Endothelial cell of umbilical vein (primary cell): ENCODE data around the gene SLTM.

Experiments
- CTCF ChIP-seq, 2 donors: IDR thresholded peaks; 1 replicate in 1 of 2; 2 replicates in 1 of 2; pipeline ENCODE4 v1.5.1; 2011; ENCODE audit warnings: low read length in 2 of 2, mild to moderate bottlenecking in 2 of 2, moderate library complexity in 2 of 2, control low read depth in 1 of 2, inconsistent platforms in 1 of 2, low read depth in 1 of 2; ENCODE audit not compliant: insufficient read depth in 1 of 2; ENCODE audit errors: extremely low read depth in 1 of 2
- EZH2 ChIP-seq: IDR thresholded peaks from 2 replicates; pipeline ENCODE4 v1.6.1; 2012; ENCODE audit warnings: borderline replicate concordance, low read depth, mild to moderate bottlenecking, moderate library complexity, low read length, inconsistent platforms; ENCODE audit not compliant: severe bottlenecking
- FOS ChIP-seq: IDR thresholded peaks from 2 replicates; pipeline ENCODE4 v1.6.1; 2011; ENCODE audit warnings: mild to moderate bottlenecking, low read length, moderate library complexity, borderline replicate concordance; ENCODE audit not compliant: insufficient read depth
- MAX ChIP-seq: IDR thresholded peaks from 2 replicates; pipeline ENCODE4 v1.6.1; 2011; ENCODE audit not compliant: insufficient read depth, insufficient read length
- MYC ChIP-seq: IDR thresholded peaks from one replicate; pipeline ENCODE4 v1.6.1; 2011; ENCODE audit warnings: mild to moderate bottlenecking, low read depth, low read length
- POLR2A ChIP-seq: IDR thresholded peaks from 2 replicates; pipeline ENCODE4 v1.6.1; 2012; ENCODE audit warnings: low read depth, mild to moderate bottlenecking, control low read depth, low read length
- POLR2AphosphoS5 ChIP-seq: IDR thresholded peaks from 2 replicates; pipeline ENCODE4 v1.6.1; 2012; ENCODE audit warnings: low read depth, mild to moderate bottlenecking, control low read depth, low read length, moderate library complexity; ENCODE audit not compliant: insufficient read depth

- TF ChIP-seq CTCF (IDR thresholded peaks at IDR 0.05; ENCODE audit: extremely low read depth in 1 of 2, insufficient read depth in 1 of 2, low read depth in 1 of 2, low read length in 2 of 2) (no peak), MAX (no peak), POLR2A (no peak), EZH2 (no peak), FOS (no peak), POLR2AphosphoS5 (no peak), MYC (no peak)
Measured at GRCh38 chr15:58842713-58843396, 90.6 kb downstream of the SLTM start.
